ENCODE data around the gene ATXN3. TPM values are rescaled to one million over a fixed set of nuclear protein-coding genes. Genes with fewer than 3 reads are reported as not detected.

The ATXN3 gene
- total and polyA plus RNA-seq, 2 donors (not counting 1 experiment from before 2014, with no cell fraction given) = 34.1 to 63.3 TPM

GRCh38 chr14:92039063-92039718 lies 67.2 kb downstream of the ATXN3 start:
- Histone ChIP-seq H2AFZ (ENCODE audit: low read length) (peak overlapping the region; percentile 45), H3K9me3 (ENCODE audit: control insufficient read depth, insufficient read depth, low read depth, low read length) (no peaks in the 10 kb centered on the region), H3K27ac (ENCODE audit: insufficient read depth, low read length) (peak overlapping the region; percentile 99), H3K4me2 (ENCODE audit: extremely low read depth, insufficient read depth, low read length) (peak overlapping the region; percentile 69), H3K4me3 (replicated peaks in 1 of 4; ENCODE audit: control extremely low read depth in 1 of 4, insufficient read depth in 1 of 4, low read depth in 3 of 4, low read length in 4 of 4) (peak overlapping the region; percentile 63 to 98 (median 84)), H3K9ac (ENCODE audit: insufficient read depth, low read length) (peak overlapping the region; percentile 98), H3K4me1 (ENCODE audit: control insufficient read depth, extremely low read depth, insufficient read depth, low read length) (peaks cover 2% of the 10 kb centered on the region), H3K79me2 (ENCODE audit: control insufficient read depth, insufficient read depth, low read length) (peaks cover 50% of the 10 kb centered on the region), H3K27me3 (ENCODE audit: control insufficient read depth, insufficient read depth, low read length) (no peaks in the 10 kb centered on the region), H3K36me3 (ENCODE audit: control insufficient read depth, insufficient read depth, low read length) (peaks cover 2% of the 10 kb centered on the region), H4K20me1 (ENCODE audit: control insufficient read depth, extremely low read depth, insufficient read depth, low read length) (no peaks in the 10 kb centered on the region)
- no peak for TF ChIP-seq EZH2 (IDR thresholded peaks at IDR 0.05; ENCODE audit: low read length, missing control alignments)
- no peak for TF ChIP-seq CTCF (conservative IDR thresholded peaks at IDR 0.05 in 1 of 2, IDR thresholded peaks at IDR 0.05 in 1 of 2; ENCODE audit: low read depth in 1 of 2, low read length in 2 of 2)
- peak; percentile 55 to 88 for DNase-seq (ENCODE audit: low read depth in 2 of 2)

- Histone ChIP-seq H3K79me2 (ENCODE audit: control insufficient read depth, insufficient read depth, low read length) (peaks cover 54% of the 10 kb centered on the region), H3K9ac (ENCODE audit: insufficient read depth, low read length) (no peak overlapping the region), H3K27me3 (ENCODE audit: control insufficient read depth, insufficient read depth, low read length) (no peaks in the 10 kb centered on the region), H3K4me3 (replicated peaks in 1 of 4; ENCODE audit: control extremely low read depth in 1 of 4, insufficient read depth in 1 of 4, low read depth in 3 of 4, low read length in 4 of 4) (peak overlapping the region; percentile 63 to 98 (median 84)), H3K36me3 (ENCODE audit: control insufficient read depth, insufficient read depth, low read length) (peaks cover 2% of the 10 kb centered on the region), H3K4me2 (ENCODE audit: extremely low read depth, insufficient read depth, low read length) (peak overlapping the region; percentile 69), H3K9me3 (ENCODE audit: control insufficient read depth, insufficient read depth, low read depth, low read length) (no peaks in the 10 kb centered on the region), H4K20me1 (ENCODE audit: control insufficient read depth, extremely low read depth, insufficient read depth, low read length) (no peaks in the 10 kb centered on the region), H3K27ac (ENCODE audit: insufficient read depth, low read length) (no peak overlapping the region), H3K4me1 (ENCODE audit: control insufficient read depth, extremely low read depth, insufficient read depth, low read length) (peaks cover 2% of the 10 kb centered on the region), H2AFZ (ENCODE audit: low read length) (no peak overlapping the region)
- no peak for TF ChIP-seq CTCF (conservative IDR thresholded peaks at IDR 0.05 in 1 of 2, IDR thresholded peaks at IDR 0.05 in 1 of 2; ENCODE audit: low read depth in 1 of 2, low read length in 2 of 2)
- TF ChIP-seq EZH2 (IDR thresholded peaks at IDR 0.05; ENCODE audit: low read length, missing control alignments) = no peak
- DNase-seq (ENCODE audit: low read depth in 2 of 2) = peak in 1 of 2 donors; percentile 7
These were observed 68.4 kb downstream of the ATXN3 start for GRCh38 chr14:92037989-92038388.

- no peak overlapping the region for H3K4me2 ChIP-seq (ENCODE audit: extremely low read depth, insufficient read depth, low read length)
- H4K20me1 ChIP-seq (ENCODE audit: control insufficient read depth, extremely low read depth, insufficient read depth, low read length) = no peaks in the 10 kb centered on the region
These were observed 70.5 kb downstream of the ATXN3 start for GRCh38 chr14:92035890-92036289.

More at GRCh38 chr14:92035890-92036289, 70.5 kb downstream of the ATXN3 start:
- no peak for TF ChIP-seq CTCF (conservative IDR thresholded peaks at IDR 0.05 in 1 of 2, IDR thresholded peaks at IDR 0.05 in 1 of 2; ENCODE audit: low read depth in 1 of 2, low read length in 2 of 2)
- Histone ChIP-seq H3K36me3 (ENCODE audit: control insufficient read depth, insufficient read depth, low read length) (peaks cover 4% of the 10 kb centered on the region), H3K27me3 (ENCODE audit: control insufficient read depth, insufficient read depth, low read length) (no peaks in the 10 kb centered on the region), H2AFZ (ENCODE audit: low read length) (no peak overlapping the region), H3K4me1 (ENCODE audit: control insufficient read depth, extremely low read depth, insufficient read depth, low read length) (peaks cover 2% of the 10 kb centered on the region), H3K27ac (ENCODE audit: insufficient read depth, low read length) (no peak overlapping the region), H3K79me2 (ENCODE audit: control insufficient read depth, insufficient read depth, low read length) (peaks cover 54% of the 10 kb centered on the region), H3K9ac (ENCODE audit: insufficient read depth, low read length) (no peak overlapping the region), H3K4me3 (replicated peaks in 1 of 4; ENCODE audit: control extremely low read depth in 1 of 4, insufficient read depth in 1 of 4, low read depth in 3 of 4, low read length in 4 of 4) (no peak overlapping the region), H3K9me3 (ENCODE audit: control insufficient read depth, insufficient read depth, low read depth, low read length) (no peaks in the 10 kb centered on the region)
- no peak for DNase-seq (ENCODE audit: low read depth in 2 of 2)
